NCI-H128 (cell line): ENCODE results near the gene DISC1.
"Not testable (repeated sequence)": the region's sequence is repeated elsewhere in the genome, so short reads cannot be mapped to it uniquely, and the experiment has no call there.

ENCODE experiments used
- DNase-seq: peaks from one replicate; lab custom pipeline; 2025; ENCODE audit not compliant: unreplicated experiment; lab: John Stamatoyannopoulos, UW

The DISC1 gene

DNA sequence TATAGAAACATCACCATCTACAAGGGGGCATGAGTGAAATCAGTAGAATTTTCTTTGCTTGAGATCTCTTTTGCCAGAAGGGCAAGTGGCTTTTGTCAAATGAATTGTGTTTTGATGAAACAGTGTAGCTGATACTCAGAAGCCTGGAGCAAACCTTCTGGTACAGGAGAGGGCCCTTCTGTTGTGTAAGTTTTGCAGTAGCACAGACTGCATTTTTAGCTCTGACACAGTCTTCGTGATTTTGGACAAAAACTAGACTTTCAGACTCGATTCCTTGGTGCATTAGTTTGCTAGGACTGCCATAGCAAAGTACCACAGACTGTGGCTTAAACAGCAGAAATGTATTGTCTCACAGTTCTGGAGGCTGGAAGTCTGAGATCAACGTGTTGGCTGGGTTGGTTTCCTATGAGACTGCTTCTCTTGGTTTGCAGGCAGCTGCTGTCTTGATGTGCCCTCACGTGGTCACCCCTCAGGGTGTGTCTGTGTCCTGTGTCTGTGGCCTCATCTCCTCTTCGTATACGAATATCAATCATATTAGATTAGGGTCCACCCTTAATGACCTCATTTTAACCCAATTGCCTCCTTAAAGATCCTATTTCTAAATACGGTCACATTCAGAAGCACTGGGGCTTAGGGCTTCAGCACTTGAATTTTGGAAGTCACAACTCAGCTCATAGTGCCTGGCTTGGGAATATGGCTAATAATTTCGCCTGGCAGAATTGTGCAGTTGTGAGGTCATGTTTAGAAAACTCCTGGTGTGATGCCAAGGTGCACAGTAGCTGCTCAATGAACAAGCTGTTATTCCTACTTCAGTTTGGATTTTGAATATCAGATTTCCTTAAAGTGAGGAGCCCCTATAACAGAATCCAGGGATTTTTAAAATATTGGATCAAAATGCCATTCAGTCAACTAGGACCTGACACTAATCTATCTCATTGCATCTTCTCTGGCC is 21.2 kb upstream of the DISC1 start:
- no peak for DNase-seq

DNA sequence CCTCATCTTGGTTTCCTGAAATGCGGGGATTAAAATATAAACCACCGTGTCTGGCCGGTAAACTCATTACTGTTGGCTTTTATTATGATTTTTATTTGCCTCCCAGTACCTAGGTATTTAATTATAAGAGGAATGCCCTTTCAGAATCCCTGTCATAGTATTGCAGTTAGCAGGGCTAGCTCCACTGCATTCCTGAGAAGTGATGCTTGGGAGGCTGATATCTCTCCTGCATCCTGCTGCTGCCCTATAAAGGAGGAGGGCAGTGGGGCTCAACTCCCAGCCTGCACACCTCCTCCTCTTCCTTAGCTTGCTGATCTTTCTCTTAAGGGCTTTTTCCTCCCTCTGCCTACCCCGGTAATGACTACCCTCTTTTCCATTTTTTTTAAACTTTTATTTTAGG is 19.9 kb upstream of the DISC1 start:
- no peak for DNase-seq

DNA sequence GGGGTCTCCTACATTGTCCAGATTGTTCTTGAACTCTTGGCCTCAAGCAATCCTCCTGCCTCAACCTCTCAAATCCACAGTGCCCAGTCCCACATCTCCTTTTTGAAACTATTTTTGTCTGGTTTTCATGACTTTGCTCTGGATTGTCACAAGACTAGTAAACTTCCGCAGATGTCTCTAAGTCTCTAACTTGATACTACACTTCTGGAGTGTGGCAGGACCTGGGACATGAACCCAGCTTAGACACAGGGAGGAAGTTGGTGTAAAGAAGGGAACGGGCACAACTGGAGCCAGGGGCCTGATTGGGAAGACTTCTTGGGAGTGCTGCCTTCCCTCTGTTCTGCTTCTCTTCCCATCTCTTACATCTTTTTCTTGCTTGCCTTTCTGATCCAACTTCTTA is 16.2 kb upstream of the DISC1 start:
- DNase-seq = no peak

DNA sequence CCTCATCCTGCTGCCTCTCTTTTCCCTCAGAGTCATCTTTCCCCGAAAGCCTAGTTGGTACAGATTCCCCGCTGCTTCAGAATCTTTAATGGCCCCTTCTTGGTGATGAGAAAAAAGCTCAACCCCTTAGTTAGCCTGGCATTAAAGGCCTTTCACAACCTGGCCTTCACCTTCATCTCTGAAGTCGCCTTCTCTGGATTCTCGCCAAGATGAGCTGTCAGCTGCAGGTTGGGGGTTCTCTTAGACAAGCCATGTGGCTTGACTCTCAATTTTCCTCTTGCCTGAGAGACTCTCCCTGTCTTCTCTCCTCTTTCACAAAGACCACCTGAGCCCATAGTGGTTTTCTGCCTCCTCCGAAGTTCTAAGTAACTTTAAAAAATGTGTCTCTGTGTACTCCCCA is 15.5 kb upstream of the DISC1 start:
- no peak for DNase-seq

DNA sequence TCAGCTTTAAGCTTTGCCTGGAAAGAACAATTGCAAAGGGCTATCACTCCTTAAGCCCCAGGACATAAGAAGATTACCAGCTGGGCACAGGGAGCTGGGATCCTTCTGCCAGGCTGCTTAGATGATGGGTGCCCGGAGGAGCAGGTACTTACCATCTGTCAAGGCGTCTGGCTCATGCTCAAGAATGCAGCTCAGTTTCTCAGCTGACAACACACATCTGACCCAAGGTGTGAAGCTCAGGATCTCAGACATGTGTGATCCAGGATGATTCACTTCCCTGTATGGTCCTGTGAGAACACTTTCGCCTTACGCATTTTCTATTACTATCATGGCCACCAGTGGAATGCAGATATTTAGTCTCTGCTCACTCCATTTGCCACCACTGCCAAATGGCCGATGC is 14.7 kb upstream of the DISC1 start:
- no peak for DNase-seq

DNA sequence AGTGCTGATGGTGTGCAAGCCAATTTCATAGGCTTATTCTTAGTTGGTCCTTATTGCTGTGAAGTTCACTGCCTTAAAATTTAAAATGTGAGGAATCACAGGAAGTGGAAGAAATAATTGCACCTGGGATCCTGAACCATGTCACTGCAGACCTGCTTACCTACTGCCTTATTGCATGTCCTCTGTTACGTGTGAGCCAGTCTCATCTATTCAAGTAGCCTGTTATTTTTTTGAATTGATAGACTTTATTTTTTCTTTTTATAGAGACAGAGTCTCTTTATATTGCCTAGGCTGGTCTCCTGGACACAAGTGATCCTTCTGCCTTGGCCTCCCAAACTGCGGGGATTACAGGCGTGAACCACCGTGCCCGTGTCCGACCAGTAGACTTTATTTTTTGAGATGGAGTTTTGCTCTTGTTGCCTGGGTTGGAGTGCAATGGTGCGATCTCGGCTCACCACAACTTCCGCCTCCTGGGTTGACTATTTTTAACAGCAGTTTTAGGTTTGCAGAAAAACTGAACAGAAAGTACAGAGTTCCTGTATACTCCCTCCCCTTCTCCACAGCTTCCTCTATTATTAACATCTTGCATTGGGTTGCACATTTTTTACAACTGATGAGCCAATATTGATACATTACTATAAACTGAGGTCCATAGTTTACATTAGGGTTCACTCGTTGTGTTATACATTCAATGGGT is 14.0 kb upstream of the DISC1 start:
- DNase-seq = no peak

DNA sequence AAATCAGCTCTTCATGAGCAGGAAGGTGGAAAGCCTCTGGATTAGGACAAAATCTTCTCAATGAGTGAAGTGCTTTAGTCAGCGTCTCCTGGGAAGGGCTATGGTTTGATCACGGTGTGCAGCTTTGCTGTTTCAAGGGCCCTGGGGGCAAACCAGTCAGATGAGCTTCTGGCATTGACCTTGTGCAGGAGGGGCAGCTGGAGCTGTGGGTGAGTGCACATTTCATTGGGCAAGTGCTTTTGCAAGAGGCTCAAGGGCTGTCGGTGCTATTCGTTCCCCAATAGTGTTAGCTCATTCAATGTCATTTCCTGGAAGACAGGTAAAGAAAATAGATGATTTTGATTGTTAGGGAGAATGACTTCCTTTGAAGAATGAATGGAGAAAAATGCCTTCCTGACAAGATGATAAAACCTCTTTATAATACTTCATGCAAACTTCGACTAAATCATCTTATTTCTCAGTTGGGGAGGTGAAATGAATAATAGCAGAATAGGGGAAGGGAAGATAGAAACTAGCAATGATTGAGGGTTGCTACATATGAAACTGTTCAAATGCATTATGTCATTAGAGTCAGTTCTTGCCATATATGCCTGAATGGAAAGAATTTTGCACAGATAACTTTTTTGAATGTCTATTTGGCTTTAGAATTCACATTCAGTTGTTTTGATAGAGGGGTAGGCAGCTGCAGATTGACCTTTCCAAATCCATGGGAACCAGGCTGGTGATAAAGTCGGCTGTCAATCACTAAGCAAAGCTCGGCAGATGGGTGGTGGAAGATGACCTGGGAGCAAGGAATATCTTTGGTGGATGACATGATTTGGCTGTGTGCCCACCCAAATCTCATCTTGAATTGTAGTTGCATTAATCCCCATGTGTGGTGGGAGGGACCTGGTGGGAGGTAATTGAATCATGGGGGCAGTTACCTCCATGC is 12.9 kb upstream of the DISC1 start:
- no peak for DNase-seq

DNA sequence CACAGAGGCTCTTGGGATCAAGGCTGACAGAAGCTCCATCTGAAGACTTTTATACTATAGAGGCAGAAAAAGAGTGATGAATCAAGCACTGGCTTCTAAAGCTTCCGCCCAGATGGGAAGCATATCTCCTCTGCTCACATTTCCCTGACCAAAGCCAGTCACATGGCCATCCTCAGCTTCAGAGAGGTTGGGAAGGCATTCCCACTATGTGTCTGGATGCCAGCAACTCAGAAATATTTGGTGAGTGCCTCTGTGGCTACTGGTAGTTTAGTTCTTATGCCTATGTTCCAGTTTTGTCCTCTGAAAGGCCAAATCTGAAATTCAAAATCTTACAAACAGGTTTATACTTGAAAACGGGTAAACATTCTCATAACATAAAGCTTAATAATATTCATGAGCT is 9.9 kb upstream of the DISC1 start:
- DNase-seq = no peak

DNA sequence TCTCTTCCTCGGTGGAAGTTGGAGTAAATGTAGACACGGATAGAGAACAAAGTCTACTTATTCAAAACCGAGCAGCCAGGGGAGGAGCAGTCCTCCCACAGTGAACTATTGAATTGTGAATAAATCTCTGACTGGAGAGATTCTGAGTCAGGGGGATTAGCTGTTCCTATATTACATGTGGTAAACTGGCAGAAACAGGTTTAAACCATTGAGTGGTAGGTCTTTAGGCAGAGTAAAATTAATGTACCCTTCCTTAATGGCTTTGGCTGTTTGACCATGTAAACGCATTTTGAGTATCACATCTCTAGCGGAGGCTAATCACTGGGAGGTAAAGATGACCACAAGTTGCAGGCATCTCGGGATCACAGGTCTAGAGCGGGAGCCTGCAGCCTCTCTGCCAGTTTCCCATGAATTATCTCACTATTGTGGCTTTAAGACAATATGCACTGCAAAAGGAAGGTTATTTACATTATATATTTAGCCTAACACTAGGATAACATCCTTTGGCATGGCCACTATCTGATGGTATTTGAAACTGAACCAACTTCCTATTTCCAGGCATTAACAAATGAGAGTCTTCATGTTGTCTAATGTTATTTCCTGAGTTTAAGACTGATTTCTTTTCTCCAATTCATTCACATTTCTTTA is 7.9 kb upstream of the DISC1 start:
- DNase-seq = no peak

DNA sequence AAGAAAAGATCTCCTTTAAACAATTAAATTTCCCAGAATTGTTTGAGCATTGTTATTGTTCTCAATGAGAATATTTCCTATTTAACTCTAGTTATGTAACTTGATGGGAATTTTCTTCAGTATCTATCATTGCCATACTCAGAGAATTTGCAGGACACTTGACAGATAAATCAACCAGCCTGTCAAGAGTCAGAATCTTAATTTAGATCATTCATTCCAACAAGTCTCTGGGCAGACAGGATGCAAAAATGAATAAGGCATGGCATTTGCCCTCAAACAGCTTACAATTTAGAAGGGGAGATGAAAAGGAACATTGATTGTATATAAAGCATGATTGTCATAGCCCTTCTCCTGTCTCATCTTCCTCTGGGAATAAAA is 7.3 kb upstream of the DISC1 start:
- DNase-seq = no peak

DNA sequence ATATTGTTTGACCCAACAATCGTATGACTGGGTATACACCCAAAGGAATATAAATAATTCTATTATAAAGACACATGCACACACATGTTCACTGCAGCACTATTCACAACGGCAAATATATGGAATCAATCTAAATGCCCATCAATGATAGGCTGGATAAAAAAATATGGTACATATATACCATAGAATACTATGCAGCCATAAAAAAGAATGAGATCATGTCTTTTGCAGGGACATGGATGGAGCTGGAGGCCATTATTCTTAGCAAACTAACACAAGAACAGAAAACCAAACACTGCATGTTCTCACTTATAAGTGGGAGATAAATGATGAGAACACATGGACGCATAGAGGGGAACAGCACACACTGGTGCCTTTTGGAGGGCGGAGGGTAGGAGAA is 1.5 kb upstream of the DISC1 start:
- not testable (repeated sequence) for DNase-seq

DNA sequence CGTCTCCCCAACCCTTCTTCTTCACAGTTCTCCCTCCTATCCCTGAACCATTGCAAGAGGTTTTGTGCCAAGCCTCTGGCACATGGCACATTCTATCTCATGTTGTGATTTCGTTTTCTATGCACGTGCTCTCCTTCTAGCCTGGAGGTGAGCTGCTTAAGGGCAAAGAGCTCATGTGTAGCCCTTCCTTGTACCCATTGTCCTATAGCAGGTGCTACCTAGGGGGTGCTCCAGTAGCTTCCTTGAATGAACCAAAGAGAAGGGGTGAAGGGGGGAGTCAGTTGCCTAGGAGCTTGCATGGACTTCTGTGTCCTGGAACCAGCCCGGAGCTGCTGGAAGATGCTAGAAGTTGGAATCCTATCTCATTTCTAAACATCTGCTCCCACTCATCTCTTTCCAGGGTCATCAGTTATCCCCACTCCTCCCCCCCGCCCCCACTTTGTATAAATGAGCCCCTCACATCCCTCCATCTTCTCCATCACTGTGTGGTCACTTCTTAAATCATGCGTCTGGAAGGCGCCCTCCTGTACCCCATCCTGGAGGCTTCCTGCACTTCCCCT is 535 bp upstream of the DISC1 start:
- DNase-seq = no peak

DNA sequence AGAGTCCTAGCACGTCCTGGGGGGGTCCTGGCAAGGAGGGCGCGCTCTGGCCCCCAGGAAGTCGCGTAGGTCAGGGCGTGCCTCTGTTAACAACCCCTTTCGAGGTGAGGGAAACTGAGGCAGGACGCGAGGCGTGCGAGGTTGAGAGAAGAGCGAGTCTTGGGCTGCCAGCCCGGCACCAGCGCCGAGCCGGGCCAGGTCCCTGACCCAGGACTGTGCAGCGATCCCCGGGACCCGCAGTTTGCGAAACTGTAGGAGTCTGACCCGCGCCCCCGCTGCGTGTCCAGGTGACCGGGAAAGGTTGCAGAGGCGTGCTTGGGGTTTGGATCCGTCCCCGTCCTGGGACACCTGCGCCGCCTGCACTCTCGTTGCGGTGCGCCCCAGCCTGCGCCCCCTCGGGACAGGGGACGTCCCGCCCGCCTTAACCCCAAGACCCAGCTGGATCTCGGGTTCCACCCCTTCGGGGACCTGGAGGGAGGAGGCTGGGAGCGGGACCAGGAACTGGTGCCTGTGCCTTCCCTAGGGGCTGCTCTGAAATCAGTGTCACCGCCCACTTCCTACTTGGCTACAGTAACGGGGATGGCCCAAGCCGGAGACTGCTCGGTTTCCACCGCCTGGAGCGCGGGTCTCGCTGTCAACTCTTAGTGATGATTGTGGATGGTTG is 493 bp downstream of the DISC1 start:
- no peak for DNase-seq

DNA sequence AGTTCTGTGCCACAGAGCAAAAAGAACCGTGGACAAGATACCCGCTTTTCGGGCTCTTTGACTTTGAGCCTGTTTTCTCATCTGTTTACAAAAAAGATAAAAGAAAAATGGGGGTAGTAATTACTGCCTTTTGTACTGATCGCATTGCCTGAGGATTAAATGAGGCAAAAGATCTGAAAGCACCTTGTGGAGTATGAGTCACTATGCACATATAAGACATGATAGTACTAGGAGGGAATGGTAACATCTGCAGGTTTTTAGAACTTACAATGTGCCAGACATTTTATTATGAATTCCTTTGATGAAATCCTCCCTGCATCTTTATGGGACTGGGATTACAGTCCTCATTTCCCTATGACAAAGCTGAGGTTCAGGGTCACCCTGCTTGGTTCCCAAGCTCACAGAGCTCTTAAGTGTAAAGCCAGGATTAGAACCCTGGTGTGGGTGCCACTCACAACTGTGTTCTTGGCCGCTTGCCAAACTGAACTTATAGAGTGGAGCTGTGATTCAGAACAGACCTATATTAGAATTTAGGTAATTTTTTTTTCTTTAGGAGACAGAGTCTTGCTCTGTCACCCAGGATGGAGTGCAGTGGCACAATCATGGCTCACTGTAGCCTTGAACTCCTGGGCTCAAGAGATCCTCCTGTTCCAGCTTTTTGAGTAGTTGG is 1.8 kb downstream of the DISC1 start:
- DNase-seq = no peak

DNA sequence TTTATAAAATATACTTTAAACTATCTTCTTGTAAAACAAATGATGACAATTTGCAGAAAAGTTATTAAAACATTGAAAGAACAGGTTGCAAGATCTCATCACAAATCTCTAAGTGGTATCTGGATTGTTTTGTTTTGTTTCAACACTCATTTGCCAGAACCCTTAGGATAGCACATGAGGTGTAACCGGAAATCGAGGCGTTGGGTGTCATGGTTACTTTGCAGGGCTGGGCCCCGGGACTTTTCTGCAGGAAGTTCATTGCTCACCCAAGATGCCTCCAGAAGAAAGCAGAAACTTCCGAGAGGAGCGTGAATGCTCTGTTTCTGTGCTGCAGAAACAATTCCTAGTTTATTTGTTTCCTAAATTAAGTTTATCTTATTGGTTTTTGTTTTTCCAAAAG is 2.5 kb downstream of the DISC1 start:
- no peak for DNase-seq

DNA sequence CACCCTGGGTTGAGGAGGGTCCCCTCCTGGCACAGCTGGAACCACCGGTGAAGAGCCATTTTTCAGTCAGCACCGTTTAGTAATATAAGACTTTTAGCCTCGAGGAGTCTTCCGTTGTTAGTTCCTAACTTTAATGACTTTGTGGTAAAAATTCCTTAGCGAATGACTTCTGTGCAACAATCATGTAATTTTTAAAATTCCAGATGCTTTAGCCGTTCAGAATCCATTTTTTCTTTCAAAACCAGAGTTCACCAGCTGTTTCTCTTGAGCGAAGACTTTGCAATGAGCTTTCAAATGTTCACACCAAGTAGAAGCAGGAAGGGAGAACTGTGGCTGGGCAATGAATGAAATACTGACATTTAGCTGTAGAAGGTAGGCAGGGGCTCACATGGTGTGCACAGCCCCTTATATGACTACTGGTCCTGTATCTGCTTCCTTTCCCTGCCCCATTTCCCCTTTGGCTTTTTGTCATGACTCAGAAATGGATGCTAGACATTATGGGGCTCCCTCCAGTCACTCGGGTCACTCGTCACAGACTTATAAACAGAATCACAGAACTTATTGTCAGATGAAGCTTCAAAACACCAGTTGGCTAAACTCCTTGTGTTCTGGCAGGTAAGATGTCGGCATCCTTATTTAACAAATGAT is 4.1 kb downstream of the DISC1 start:
- DNase-seq = no peak

DNA sequence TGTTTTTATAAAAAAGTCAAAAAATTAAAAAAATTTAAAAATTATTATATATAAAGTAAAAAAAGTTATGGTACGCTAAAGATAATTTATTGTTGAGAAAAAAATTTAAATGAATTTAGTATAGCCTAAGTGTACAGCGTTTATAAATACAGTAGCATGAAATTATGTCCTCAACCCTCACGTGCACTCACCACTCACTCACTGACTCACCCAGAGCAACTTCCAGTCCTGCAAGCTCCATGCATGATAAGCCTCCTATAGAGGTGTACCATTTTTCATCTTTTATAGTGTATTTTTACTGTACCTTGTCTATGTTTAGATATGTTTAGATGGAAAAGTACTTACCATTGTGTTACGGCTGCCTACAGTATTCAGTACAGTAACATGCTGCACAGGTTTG is 5.1 kb downstream of the DISC1 start:
- DNase-seq = no peak

DNA sequence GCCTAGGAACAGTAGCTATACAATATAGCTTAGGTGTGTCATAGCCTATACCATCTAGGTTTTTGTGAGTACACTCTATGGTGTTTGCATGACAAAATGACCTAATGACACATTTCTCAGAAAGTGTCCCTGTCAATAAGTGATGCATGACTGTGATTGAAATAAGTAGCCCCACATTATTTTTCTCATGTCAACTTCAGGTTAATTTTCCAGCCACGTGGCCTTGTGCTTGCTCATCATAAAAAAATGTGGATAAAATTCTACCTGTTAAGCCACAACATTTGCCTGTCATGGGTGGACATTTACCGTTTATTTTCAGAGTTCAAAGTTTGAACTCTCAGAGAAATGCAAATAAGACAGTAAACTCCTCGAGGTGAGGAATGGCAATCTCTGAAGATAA is 5.5 kb downstream of the DISC1 start:
- DNase-seq = no peak
